Activated CD4-positive, alpha-beta T cell treated with anti-CD3 and anti-CD28 coated beads for 24 hours (primary cell): Measurements from ENCODE around the gene TNRC6B.
"Not testable (repeated sequence)": the region's sequence is repeated elsewhere in the genome, so short reads cannot be mapped to it uniquely, and the experiment has no call there.

Experiments
- DNase-seq, 2 donors: peaks; one replicate each; pipeline ENCODE4 v3.0.0-alpha.2; 2020; ENCODE audit warnings: low read depth in 2 of 2

The TNRC6B gene

GRCh38 chr22:40183029-40183581 lies 5.4 kb downstream of the TNRC6B start:
- no peak for DNase-seq

GRCh38 chr22:40183603-40184002 lies 5.9 kb downstream of the TNRC6B start:
- DNase-seq = not testable (repeated sequence)

GRCh38 chr22:40187389-40187788 lies 9.7 kb downstream of the TNRC6B start:
- no peak for DNase-seq

- no peak for DNase-seq
These were observed 12.3 kb downstream of the TNRC6B start for GRCh38 chr22:40189997-40190396.

GRCh38 chr22:40190501-40190900 lies 12.8 kb downstream of the TNRC6B start:
- no peak for DNase-seq

- DNase-seq = no peak
These were observed 16.0 kb downstream of the TNRC6B start for GRCh38 chr22:40193429-40194421.

GRCh38 chr22:40194656-40195055 lies 16.9 kb downstream of the TNRC6B start:
- DNase-seq = no peak

- peak; percentile 26 to 39 for DNase-seq
These were observed 19.1 kb downstream of the TNRC6B start for GRCh38 chr22:40196628-40197360.

- not testable (repeated sequence) for DNase-seq
These were observed 19.7 kb downstream of the TNRC6B start for GRCh38 chr22:40197421-40197820.

- DNase-seq = no peak
These were observed 21.0 kb downstream of the TNRC6B start for GRCh38 chr22:40198733-40199132.

GRCh38 chr22:40199223-40199622 lies 21.5 kb downstream of the TNRC6B start:
- DNase-seq = no peak

GRCh38 chr22:40199852-40200251 lies 22.1 kb downstream of the TNRC6B start:
- no peak for DNase-seq

GRCh38 chr22:40200795-40201530 lies 23.2 kb downstream of the TNRC6B start:
- no peak for DNase-seq

GRCh38 chr22:40202225-40202944 lies 24.7 kb downstream of the TNRC6B start:
- DNase-seq = no peak

- no peak for DNase-seq
These were observed 25.8 kb downstream of the TNRC6B start for GRCh38 chr22:40203572-40203971.

GRCh38 chr22:40204321-40205116 lies 26.8 kb downstream of the TNRC6B start:
- no peak for DNase-seq

GRCh38 chr22:40206561-40206960 lies 28.8 kb downstream of the TNRC6B start:
- DNase-seq = no peak

- no peak for DNase-seq
These were observed 33.1 kb downstream of the TNRC6B start for GRCh38 chr22:40210818-40211217.

- DNase-seq = no peak
These were observed 33.8 kb downstream of the TNRC6B start for GRCh38 chr22:40211476-40212054.

- DNase-seq = no peak
These were observed 34.4 kb downstream of the TNRC6B start for GRCh38 chr22:40212121-40212520.
